AG04450 (cell line): ENCODE data around the gene C1orf50. TPM values are rescaled to one million over a fixed set of nuclear protein-coding genes. Genes with fewer than 3 reads are reported as not detected.
"Not testable (repeated sequence)": the region's sequence is repeated elsewhere in the genome, so short reads cannot be mapped to it uniquely, and the experiment has no call there.

ENCODE experiments used
- CTCF ChIA-PET: fragments of 300-600, 350-600 bp; formaldehyde crosslinking; extraction: SDS; loops from one replicate; lab custom pipeline; 2022; ENCODE audit warnings: antibody characterized with exemption, inconsistent platforms; lab: Charles Lee
- POLR2A ChIA-PET: fragments of 350-600 bp; formaldehyde crosslinking; extraction: SDS; loops from one replicate; lab custom pipeline; 2021; ENCODE audit warnings: antibody characterized with exemption, inconsistent platforms; lab: Yijun Ruan, JAX
- DNase-seq: peaks from one replicate; pipeline ENCODE4 v3.0.0-alpha.2; 2011; ENCODE audit warnings: low read depth, low spot score
- H3K27ac ChIP-seq: one replicate; pipeline ENCODE4 v1.5.1; 2012; ENCODE audit warnings: low read depth, low read length, control low read depth
- H3K27me3 ChIP-seq: one replicate; pipeline ENCODE4 v1.6.0; 2012; ENCODE audit warnings: low read length; ENCODE audit not compliant: control insufficient read depth, insufficient read depth
- H3K4me3 ChIP-seq: 2 replicates; pipeline ENCODE4 v1.5.1; 2011; ENCODE audit warnings: mild to moderate bottlenecking, low read depth, low read length, control low read depth
- H3K9me3 ChIP-seq: 2 replicates; pipeline ENCODE4 v1.5.1; 2012; ENCODE audit warnings: low read length; ENCODE audit not compliant: control insufficient read depth, insufficient read depth
- polyA minus RNA-seq: library from RNA; depleted of rRNA, polyadenylated mRNA; stranded (reverse); fragments of >200 nt; gene quantifications from 2 replicates; pipeline ENCODE4 v1.2.3, GENCODE V29; 2011; rRNA and poly(A)+ RNA removed
- polyA plus RNA-seq: library from polyadenylated mRNA; depleted of rRNA; stranded (reverse); fragments of >200 nt; gene quantifications from 2 replicates; pipeline ENCODE4 v1.2.3, GENCODE V29; 2011; rRNA removed
- TF ChIP-seq, protein P1 (sequence below): IDR thresholded peaks from 2 replicates; pipeline ENCODE4 v1.5.1; 2011; ENCODE audit warnings: low read depth, low read length, control low read depth, inconsistent platforms

C1orf50 gene
- polyA plus RNA-seq, result 5.4 and 6.4 TPM in 2 replicates
- 1.1 and 1.8 TPM in 2 replicates for polyA minus RNA-seq

DNA sequence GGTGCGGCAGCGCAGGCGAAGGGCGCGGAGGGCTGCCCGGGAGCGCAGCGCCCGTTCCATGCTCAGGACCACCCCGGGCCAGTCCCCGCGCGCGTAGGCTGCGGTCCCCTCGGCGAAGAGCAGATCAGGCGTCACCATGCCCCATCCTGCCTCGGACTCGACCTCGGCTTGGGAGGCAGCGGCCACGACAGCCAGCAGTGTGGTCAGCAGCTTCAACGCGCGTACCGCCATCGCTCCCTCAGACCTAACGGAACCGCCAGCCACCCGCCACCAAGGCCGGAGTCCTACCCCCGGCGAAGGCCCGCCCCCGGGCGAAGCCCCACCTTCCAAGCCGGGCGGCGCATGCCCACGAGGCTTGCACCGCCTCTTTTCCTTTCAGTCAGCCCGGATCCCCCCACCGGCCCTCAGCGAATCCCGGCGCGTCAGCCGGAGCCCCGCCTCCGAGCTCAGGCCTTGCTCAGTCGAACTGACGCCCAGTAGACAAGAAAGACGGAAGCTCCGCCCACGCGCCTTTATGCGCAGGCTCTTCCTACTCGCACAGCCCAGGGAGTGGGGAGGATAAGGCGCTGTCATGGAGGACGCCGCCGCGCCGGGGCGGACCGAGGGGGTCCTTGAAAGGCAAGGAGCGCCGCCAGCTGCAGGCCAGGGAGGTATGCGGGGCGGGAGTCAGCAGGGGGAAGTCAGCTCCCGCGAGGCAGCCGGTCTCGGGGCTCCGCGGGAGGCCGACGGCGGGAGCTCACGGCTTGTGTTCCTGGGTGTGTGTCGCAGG lies at the start of gene C1orf50, which contains the start of gene P3H1:
Gene C1orf50 (plus strand): TSS at position 509 of the 769 bp plus-strand sequence. CDS start 63 bp downstream, at position 572.
Gene P3H1 (minus strand): TSS at position 288 of the 769 bp plus-strand sequence. CDS start 57 bp downstream, at position 231.
- Histone ChIP-seq H3K27ac (peak within 1 kb of the TSS; percentile 87), H3K4me3 (peak within 1 kb of the TSS; percentile 95), H3K9me3 (peaks cover 2% of the 10 kb centered on the region; the same call in 1 of the 2 replicates), H3K27me3 (no peaks in the 10 kb centered on the region)
- TF ChIP-seq, protein P1, sequence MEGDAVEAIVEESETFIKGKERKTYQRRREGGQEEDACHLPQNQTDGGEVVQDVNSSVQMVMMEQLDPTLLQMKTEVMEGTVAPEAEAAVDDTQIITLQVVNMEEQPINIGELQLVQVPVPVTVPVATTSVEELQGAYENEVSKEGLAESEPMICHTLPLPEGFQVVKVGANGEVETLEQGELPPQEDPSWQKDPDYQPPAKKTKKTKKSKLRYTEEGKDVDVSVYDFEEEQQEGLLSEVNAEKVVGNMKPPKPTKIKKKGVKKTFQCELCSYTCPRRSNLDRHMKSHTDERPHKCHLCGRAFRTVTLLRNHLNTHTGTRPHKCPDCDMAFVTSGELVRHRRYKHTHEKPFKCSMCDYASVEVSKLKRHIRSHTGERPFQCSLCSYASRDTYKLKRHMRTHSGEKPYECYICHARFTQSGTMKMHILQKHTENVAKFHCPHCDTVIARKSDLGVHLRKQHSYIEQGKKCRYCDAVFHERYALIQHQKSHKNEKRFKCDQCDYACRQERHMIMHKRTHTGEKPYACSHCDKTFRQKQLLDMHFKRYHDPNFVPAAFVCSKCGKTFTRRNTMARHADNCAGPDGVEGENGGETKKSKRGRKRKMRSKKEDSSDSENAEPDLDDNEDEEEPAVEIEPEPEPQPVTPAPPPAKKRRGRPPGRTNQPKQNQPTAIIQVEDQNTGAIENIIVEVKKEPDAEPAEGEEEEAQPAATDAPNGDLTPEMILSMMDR, result no peak
- POLR2A ChIA-PET, result interaction anchor here (0.8 to 2.4 kb wide), 10 partner anchors 15 to 307 kb away, joined by 3 to 32 read pairs (median 4); partner anchors contain the start of genes YBX1 and ZNF691
- CTCF ChIA-PET, result interaction anchor here (0.8 to 2.1 kb wide), 13 partner anchors 10 to 593 kb away, joined by 3 to 14 read pairs (median 5); partner anchors contain the start of genes ERMAP, SVBP and YBX1
- peak; percentile 97 for DNase-seq

- TF ChIP-seq, protein P1, result no peak
- ChIA-PET POLR2A (no interaction called here), CTCF (no interaction called here)
- Histone ChIP-seq H3K27me3 (no peaks in the 10 kb centered on the region), H3K4me3 (no peak overlapping the region), H3K9me3 (no peaks in the 10 kb centered on the region), H3K27ac (no peak overlapping the region)
- DNase-seq, result no peak
These were observed 46.2 kb upstream of the C1orf50 start for GRCh38 chr1:42720868-42721267.

DNA sequence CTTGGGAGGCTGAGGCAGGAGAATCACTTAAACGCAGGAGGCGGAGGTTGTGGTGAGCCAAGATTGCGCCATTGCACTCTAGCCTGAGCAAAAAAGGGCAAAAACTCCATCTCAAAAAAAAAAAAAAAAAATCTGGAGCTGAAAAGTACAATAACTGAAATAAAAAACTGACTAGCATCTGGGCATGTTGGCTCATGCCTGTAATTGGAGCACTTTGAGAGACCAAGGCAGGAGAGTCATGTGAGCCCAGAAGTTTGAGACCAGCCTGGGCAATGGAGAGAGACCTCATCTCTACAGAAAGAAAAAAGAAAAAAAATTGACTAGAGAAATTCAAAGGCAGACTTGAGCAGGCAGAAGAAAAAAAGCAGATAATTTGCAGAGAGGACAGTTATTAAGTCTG lies 45.1 kb upstream of the C1orf50 start:
- Histone ChIP-seq H3K27me3 (no peaks in the 10 kb centered on the region), H3K4me3 (no peak overlapping the region), H3K27ac (no peak overlapping the region), H3K9me3 (no peaks in the 10 kb centered on the region)
- TF ChIP-seq, protein P1, result no peak
- POLR2A ChIA-PET, result no interaction called here
- CTCF ChIA-PET, result no interaction called here
- no peak for DNase-seq

DNA sequence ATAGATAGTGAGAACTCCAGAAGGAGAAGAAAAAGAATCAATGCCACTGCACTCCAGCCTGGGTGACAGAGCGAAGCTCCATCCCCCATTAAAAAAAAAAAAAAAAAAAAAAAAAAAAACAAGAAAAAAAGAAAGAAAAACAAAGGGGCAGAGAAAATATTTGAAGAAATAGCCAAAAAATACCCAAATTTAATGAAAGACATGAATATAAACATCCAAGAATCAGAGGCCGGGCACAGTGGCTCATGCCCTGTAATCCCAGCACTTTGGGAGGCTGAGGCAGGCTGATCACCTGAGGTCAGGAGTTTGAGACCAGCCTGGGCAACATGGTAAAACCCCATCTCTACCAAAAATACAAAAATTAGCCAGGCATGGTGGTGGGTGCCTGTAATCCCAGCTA lies 44.6 kb upstream of the C1orf50 start:
- POLR2A ChIA-PET, DNase-seq, H3K9me3 ChIP-seq, CTCF ChIA-PET, H3K27me3 ChIP-seq, H3K27ac ChIP-seq, H3K4me3 ChIP-seq: not testable (repeated sequence)

GRCh38 chr1:42723511-42723910 lies 43.5 kb upstream of the C1orf50 start:
- DNase-seq, result no peak
- TF ChIP-seq, protein P1, result no peak
- Histone ChIP-seq H3K27ac (no peak overlapping the region), H3K4me3 (no peak overlapping the region), H3K9me3 (no peaks in the 10 kb centered on the region), H3K27me3 (no peaks in the 10 kb centered on the region)
- POLR2A ChIA-PET, result interaction anchor here (0.7 kb wide), 1 partner anchor 21 kb away, joined by 4 read pairs; no protein-coding TSS in a partner anchor
- CTCF ChIA-PET, result no interaction called here

DNA sequence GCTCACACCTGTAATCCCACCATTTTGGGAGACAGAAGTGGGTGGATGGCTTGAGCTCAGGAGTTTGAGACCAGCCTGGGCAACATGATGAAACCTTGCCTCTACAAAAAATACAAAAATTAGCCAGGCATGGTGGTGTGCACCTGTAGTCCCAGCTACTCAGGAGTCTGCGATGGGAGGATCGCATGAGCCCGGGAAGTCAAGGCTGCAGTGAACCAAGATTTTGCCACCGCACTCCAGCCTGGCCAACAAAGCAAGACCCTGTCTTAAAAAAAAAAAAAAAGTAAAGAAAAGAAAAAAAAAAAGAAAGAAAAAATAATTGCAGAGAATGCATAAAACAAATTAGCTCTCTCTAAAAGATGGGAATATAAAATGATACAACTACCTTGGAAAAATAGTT lies 41.2 kb upstream of the C1orf50 start:
- not testable (repeated sequence) for DNase-seq, H3K27me3 ChIP-seq, H3K4me3 ChIP-seq, H3K27ac ChIP-seq, H3K9me3 ChIP-seq
- POLR2A ChIA-PET, result interaction anchor here (0.7 kb wide), 1 partner anchor 584 kb away, joined by 6 read pairs; no protein-coding TSS in a partner anchor
- CTCF ChIA-PET, result interaction anchor here (0.6 kb wide), 1 partner anchor 9 kb away, joined by 3 read pairs; no protein-coding TSS in a partner anchor
